ENCODE results near the gene TMPRSS7.

TMPRSS7 gene

GRCh38 chr3:112003321-112004080, 31.0 kb upstream of the TMPRSS7 start:
- no peak for TF ChIP-seq CTCF (IDR thresholded peaks at IDR 0.05; ENCODE audit: low read depth, low read length)
- Histone ChIP-seq H3K9me3 (no peaks in the 10 kb centered on the region), H3K4me1 (no peaks in the 10 kb centered on the region), H3K4me3 (ENCODE audit: low read depth, low read length) (no peak overlapping the region), H3K36me3 (no peaks in the 10 kb centered on the region), H3K27me3 (no peaks in the 10 kb centered on the region)
- no peak for DNase-seq

GRCh38 chr3:112004187-112004586, 30.3 kb upstream of the TMPRSS7 start:
- H3K4me3 ChIP-seq (ENCODE audit: low read depth, low read length), result no peak overlapping the region
- no peaks in the 10 kb centered on the region for H3K9me3 ChIP-seq
- H3K36me3 ChIP-seq, result no peaks in the 10 kb centered on the region
- no peak for DNase-seq
- no peaks in the 10 kb centered on the region for H3K4me1 ChIP-seq
- TF ChIP-seq CTCF (IDR thresholded peaks at IDR 0.05; ENCODE audit: low read depth, low read length), result no peak
- H3K27me3 ChIP-seq, result no peaks in the 10 kb centered on the region

- Histone ChIP-seq H3K36me3 (no peaks in the 10 kb centered on the region), H3K27me3 (no peaks in the 10 kb centered on the region), H3K4me3 (ENCODE audit: low read depth, low read length) (no peak overlapping the region), H3K9me3 (no peaks in the 10 kb centered on the region), H3K4me1 (no peaks in the 10 kb centered on the region)
- DNase-seq, result no peak
- no peak for TF ChIP-seq CTCF (IDR thresholded peaks at IDR 0.05; ENCODE audit: low read depth, low read length)
Measured at GRCh38 chr3:112004669-112005068, 29.9 kb upstream of the TMPRSS7 start.

- Histone ChIP-seq H3K9me3 (no peaks in the 10 kb centered on the region), H3K4me1 (peaks cover under 1% of the 10 kb centered on the region; the same call in 1 of the 2 replicates), H3K27me3 (no peaks in the 10 kb centered on the region), H3K4me3 (ENCODE audit: low read depth, low read length) (no peak overlapping the region), H3K36me3 (no peaks in the 10 kb centered on the region)
- TF ChIP-seq CTCF (IDR thresholded peaks at IDR 0.05; ENCODE audit: low read depth, low read length), result no peak
- DNase-seq, result no peak
Measured at GRCh38 chr3:112005091-112005672, 29.4 kb upstream of the TMPRSS7 start.

GRCh38 chr3:112007633-112008032, 26.9 kb upstream of the TMPRSS7 start:
- H3K27me3 ChIP-seq, result no peaks in the 10 kb centered on the region
- no peaks in the 10 kb centered on the region for H3K36me3 ChIP-seq
- peaks cover 4% of the 10 kb centered on the region; the same call in 1 of the 2 replicates for H3K4me1 ChIP-seq
- no peak overlapping the region for H3K4me3 ChIP-seq (ENCODE audit: low read depth, low read length)
- no peak for DNase-seq
- no peak for TF ChIP-seq CTCF (IDR thresholded peaks at IDR 0.05; ENCODE audit: low read depth, low read length)
- H3K9me3 ChIP-seq, result no peaks in the 10 kb centered on the region

- no peak for TF ChIP-seq CTCF (IDR thresholded peaks at IDR 0.05; ENCODE audit: low read depth, low read length)
- Histone ChIP-seq H3K27me3 (no peaks in the 10 kb centered on the region), H3K36me3 (no peaks in the 10 kb centered on the region), H3K4me3 (ENCODE audit: low read depth, low read length) (no peak overlapping the region), H3K4me1 (peaks cover 4% of the 10 kb centered on the region; the same call in 1 of the 2 replicates), H3K9me3 (no peaks in the 10 kb centered on the region)
- DNase-seq, result no peak
Measured at GRCh38 chr3:112009670-112010069, 24.9 kb upstream of the TMPRSS7 start.

Measured in BE2C (cell line).